ENCODE results near the gene AIFM2. TPM values are rescaled to one million over a fixed set of nuclear protein-coding genes. Genes with fewer than 3 reads are reported as not detected.

AIFM2 gene
- polyA plus RNA-seq, 3 donors: 0.28 to 2.1 (median 0.41) TPM

DNA sequence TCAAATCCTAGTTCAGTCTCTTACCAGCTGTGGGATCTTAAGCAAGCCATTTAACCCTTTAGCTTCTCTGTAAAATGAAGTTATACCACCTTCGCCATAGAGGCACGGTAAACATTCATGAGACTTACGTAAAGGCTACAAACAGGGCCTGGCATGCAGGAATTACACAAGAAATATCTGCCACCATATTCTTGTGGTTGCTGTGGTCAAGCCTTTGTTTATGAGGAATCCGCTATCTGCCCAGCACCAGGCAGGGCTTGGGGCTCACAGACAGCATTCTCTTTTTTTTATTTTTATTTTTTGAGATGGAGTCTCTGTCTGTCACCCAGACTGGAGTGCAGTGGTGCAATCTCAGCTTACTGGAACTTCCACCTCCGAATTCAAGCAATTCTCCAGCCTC is 9.9 kb downstream of the AIFM2 start:
- no peak overlapping the region for H3K27ac ChIP-seq (ENCODE audit: low read depth in 1 of 2, low read length in 2 of 2)
- Mint-ChIP-seq H3K27ac (peak overlapping the region in 1 of 7 donors; percentile 35), H3K36me3 (peaks cover 0 to 9% of the 10 kb centered on the region in 2 donors), H3K4me1 (peaks cover 12% of the 10 kb centered on the region), H3K9me3 (peaks cover 2 to 9% (median 4%) of the 10 kb centered on the region in 7 donors), H3K4me3 (no peak overlapping the region), H3K27me3 (ENCODE audit: low read depth in 3 of 3) (peaks cover 0 to 7% (median 3%) of the 10 kb centered on the region in 3 donors)
- peaks cover 0 to 3% of the 10 kb centered on the region in 2 donors for H3K4me1 ChIP-seq (ENCODE audit: control insufficient read depth in 1 of 2, insufficient read depth in 2 of 2, low read length in 2 of 2)
- no peak overlapping the region for H3K4me3 ChIP-seq (replicated peaks in 1 of 3; ENCODE audit: low read depth in 2 of 3, low read length in 3 of 3)
- 20% methylated on average over 1 of the region's 5 CpGs for WGBS (ENCODE audit: insufficient coverage)
- H2AFZ ChIP-seq (ENCODE audit: insufficient read depth, low read depth, low read length, poor library complexity, severe bottlenecking): no peak overlapping the region
- H3K79me2 ChIP-seq (ENCODE audit: insufficient read depth, low read length): no peaks in the 10 kb centered on the region
- H3K9me3 ChIP-seq (replicated peaks in 1 of 2; ENCODE audit: control insufficient read depth in 1 of 2, insufficient read depth in 1 of 2, low read length in 2 of 2): peaks cover 0 to 5% of the 10 kb centered on the region in 2 donors
- no peak overlapping the region for H3K4me2 ChIP-seq (replicated peaks; ENCODE audit: extremely low read depth, low read length, poor library complexity, severe bottlenecking)
- intact Hi-C loops (cut with micrococcal nuclease): no loop called here
- no peaks in the 10 kb centered on the region for H4K20me1 ChIP-seq (ENCODE audit: insufficient read depth, low read length)
- H3K27me3 ChIP-seq (ENCODE audit: control insufficient read depth in 2 of 2, insufficient read depth in 2 of 2, low read length in 2 of 2): no peaks in the 10 kb centered on the region
- H3K9ac ChIP-seq (ENCODE audit: insufficient read depth, low read length, poor library complexity, severe bottlenecking): no peak overlapping the region
- H3K36me3 ChIP-seq (replicated peaks in 1 of 2; ENCODE audit: control insufficient read depth in 1 of 2, insufficient read depth in 2 of 2, low read length in 2 of 2): no peaks in the 10 kb centered on the region
- no peak for DNase-seq
- TF ChIP-seq, protein P1, sequence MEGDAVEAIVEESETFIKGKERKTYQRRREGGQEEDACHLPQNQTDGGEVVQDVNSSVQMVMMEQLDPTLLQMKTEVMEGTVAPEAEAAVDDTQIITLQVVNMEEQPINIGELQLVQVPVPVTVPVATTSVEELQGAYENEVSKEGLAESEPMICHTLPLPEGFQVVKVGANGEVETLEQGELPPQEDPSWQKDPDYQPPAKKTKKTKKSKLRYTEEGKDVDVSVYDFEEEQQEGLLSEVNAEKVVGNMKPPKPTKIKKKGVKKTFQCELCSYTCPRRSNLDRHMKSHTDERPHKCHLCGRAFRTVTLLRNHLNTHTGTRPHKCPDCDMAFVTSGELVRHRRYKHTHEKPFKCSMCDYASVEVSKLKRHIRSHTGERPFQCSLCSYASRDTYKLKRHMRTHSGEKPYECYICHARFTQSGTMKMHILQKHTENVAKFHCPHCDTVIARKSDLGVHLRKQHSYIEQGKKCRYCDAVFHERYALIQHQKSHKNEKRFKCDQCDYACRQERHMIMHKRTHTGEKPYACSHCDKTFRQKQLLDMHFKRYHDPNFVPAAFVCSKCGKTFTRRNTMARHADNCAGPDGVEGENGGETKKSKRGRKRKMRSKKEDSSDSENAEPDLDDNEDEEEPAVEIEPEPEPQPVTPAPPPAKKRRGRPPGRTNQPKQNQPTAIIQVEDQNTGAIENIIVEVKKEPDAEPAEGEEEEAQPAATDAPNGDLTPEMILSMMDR (IDR thresholded peaks at IDR 0.05): no peak

DNA sequence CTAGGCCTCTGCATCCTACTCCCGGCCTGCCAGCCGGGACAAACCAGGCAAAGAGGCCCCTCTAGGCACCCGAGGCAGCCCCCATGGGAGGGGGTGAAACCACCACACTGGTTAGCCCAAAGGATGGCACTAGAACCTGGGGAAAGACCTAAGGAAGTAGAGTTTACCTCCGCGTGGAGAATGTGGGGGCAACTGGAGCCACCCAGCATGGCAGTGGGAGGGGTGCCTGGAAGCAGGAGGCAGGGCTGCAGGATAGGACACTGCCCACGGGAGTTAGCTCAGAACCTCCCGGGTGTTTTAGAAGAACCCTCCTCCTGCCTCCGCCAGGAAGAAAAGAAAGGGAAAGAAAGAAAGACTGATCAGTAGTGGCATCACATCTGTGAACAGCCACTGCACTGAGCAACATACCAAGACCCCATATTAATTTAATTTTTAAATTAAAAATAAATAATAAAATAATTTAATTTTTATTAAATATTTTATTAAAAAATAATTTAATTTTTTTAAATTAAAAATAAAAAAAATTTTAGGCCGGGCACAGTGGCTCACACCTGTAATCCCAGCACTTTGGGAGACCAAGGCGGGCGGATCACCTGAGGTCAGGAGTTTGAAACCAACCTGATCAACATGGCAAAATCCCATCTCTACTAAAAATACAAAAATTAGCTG is 11.2 kb downstream of the AIFM2 start:
- peaks cover 0 to 9% of the 10 kb centered on the region in 2 donors for H3K36me3 Mint-ChIP-seq
- DNase-seq: no peak
- H3K4me2 ChIP-seq (replicated peaks; ENCODE audit: extremely low read depth, low read length, poor library complexity, severe bottlenecking): no peak overlapping the region
- no peaks in the 10 kb centered on the region for H3K27me3 ChIP-seq (ENCODE audit: control insufficient read depth in 2 of 2, insufficient read depth in 2 of 2, low read length in 2 of 2)
- peaks cover 0 to 5% of the 10 kb centered on the region in 2 donors for H3K9me3 ChIP-seq (replicated peaks in 1 of 2; ENCODE audit: control insufficient read depth in 1 of 2, insufficient read depth in 1 of 2, low read length in 2 of 2)
- intact Hi-C loops (cut with micrococcal nuclease): no loop called here
- no peak overlapping the region for H3K27ac Mint-ChIP-seq
- H3K9ac ChIP-seq (ENCODE audit: insufficient read depth, low read length, poor library complexity, severe bottlenecking): no peak overlapping the region
- H3K36me3 ChIP-seq (replicated peaks in 1 of 2; ENCODE audit: control insufficient read depth in 1 of 2, insufficient read depth in 2 of 2, low read length in 2 of 2): no peaks in the 10 kb centered on the region
- no peak overlapping the region for H2AFZ ChIP-seq (ENCODE audit: insufficient read depth, low read depth, low read length, poor library complexity, severe bottlenecking)
- TF ChIP-seq, protein P1 (IDR thresholded peaks at IDR 0.05): no peak
- no peaks in the 10 kb centered on the region for H3K79me2 ChIP-seq (ENCODE audit: insufficient read depth, low read length)
- H3K27ac ChIP-seq (ENCODE audit: low read depth in 1 of 2, low read length in 2 of 2): no peak overlapping the region
- H3K4me3 ChIP-seq (replicated peaks in 1 of 3; ENCODE audit: low read depth in 2 of 3, low read length in 3 of 3): no peak overlapping the region
- H4K20me1 ChIP-seq (ENCODE audit: insufficient read depth, low read length): no peaks in the 10 kb centered on the region
- peaks cover 2 to 9% (median 5%) of the 10 kb centered on the region in 7 donors for H3K9me3 Mint-ChIP-seq
- H3K4me3 Mint-ChIP-seq: no peak overlapping the region
- WGBS (ENCODE audit: insufficient coverage): 96% methylated on average over 7 of the region's 11 CpGs
- H3K4me1 ChIP-seq (ENCODE audit: control insufficient read depth in 1 of 2, insufficient read depth in 2 of 2, low read length in 2 of 2): peaks cover 0 to 3% of the 10 kb centered on the region in 2 donors
- H3K27me3 Mint-ChIP-seq (ENCODE audit: low read depth in 3 of 3): peaks cover 0 to 7% (median 1%) of the 10 kb centered on the region in 3 donors
- H3K4me1 Mint-ChIP-seq: peaks cover 12% of the 10 kb centered on the region
